ENCODE measurements around the gene SNRNP48. TPM values are rescaled to one million over a fixed set of nuclear protein-coding genes. Genes with fewer than 3 reads are reported as not detected.

SNRNP48 gene
- total and polyA plus RNA-seq, 2 donors (not counting 3 experiments of a cell fraction or from before 2014, with no cell fraction given): 4.2 to 13.2 TPM

DNA sequence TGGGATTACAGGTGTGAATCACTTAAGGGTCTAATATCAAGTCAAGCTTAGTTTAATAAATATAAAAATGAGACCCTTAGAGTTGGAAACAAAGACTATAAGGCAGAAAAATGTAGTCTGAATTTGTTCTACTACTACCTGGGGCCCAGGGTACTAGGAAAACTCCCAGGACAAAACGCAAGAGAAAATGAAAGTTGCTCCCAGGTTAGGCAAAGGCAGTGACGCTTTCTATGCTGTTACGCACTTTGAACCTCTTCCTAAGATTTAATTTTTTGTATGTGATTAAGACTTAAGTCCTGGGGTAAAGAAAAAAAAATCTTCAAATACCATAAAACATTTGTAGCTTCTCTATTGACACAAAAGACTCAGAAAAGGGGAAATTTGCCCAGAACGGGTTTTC is 31.2 kb upstream of the SNRNP48 start:
- Histone ChIP-seq H4K20me1 (replicated peaks; ENCODE audit: control insufficient read depth, extremely low read depth, insufficient read depth, low read length) (no peaks in the 10 kb centered on the region), H3K36me3 (ENCODE audit: control insufficient read depth in 2 of 2, extremely low read depth in 1 of 2, insufficient read depth in 2 of 2, low read length in 2 of 2) (no peaks in the 10 kb centered on the region), H3K9me1 (replicated peaks; ENCODE audit: control insufficient read depth, extremely low read depth, insufficient read depth, low read length) (no peaks in the 10 kb centered on the region), H3K27me3 (ENCODE audit: control insufficient read depth in 2 of 2, insufficient read depth in 2 of 2, low read length in 2 of 2) (peaks cover 2 to 5% of the 10 kb centered on the region in 2 experiments), H3K9me3 (replicated peaks; ENCODE audit: control insufficient read depth, insufficient read depth, low read length) (no peaks in the 10 kb centered on the region), H3K4me2 (ENCODE audit: insufficient read depth, low read length) (no peak overlapping the region), H3K4me3 (replicated peaks in 1 of 3; ENCODE audit: insufficient read depth in 1 of 3, low read depth in 1 of 3, low read length in 3 of 3) (no peak overlapping the region), H3K4me1 (ENCODE audit: control insufficient read depth, extremely low read depth, insufficient read depth, low read length) (no peaks in the 10 kb centered on the region), H2AFZ (ENCODE audit: low read depth, low read length) (no peak overlapping the region), H3K79me2 (ENCODE audit: control insufficient read depth, insufficient read depth, low read length) (no peaks in the 10 kb centered on the region), H3K9ac (replicated peaks; ENCODE audit: extremely low read depth, insufficient read depth, low read length) (no peak overlapping the region), H3K27ac (ENCODE audit: insufficient read depth, low read depth, low read length) (no peak overlapping the region)
- POLR2A ChIA-PET: no interaction called here
- intact Hi-C loops (cut with micrococcal nuclease) (no loop called here), dilution Hi-C loops (cut with MboI; ENCODE audit: extremely low pct_ligation_motif_present, low sequenced_read_pairs) (no loop called here)
- CTCF ChIA-PET: interaction anchor here (1.0 kb wide), 1 partner anchor 9 kb away, joined by 3 read pairs; no protein-coding TSS in a partner anchor
- DNase-seq (ENCODE audit: low read depth, low spot score) (no peak), FAIRE-seq (no peak)
- no TSS peak for BruUV-seq (replicated peaks)
- TF ChIP-seq POLR2A (IDR thresholded peaks at IDR 0.05; ENCODE audit: low read depth, low read length): no peak
- TF ChIP-seq GATA2 (IDR thresholded peaks at IDR 0.05; ENCODE audit: insufficient read depth, insufficient read length, low read depth, low read length): no peak
- no peak for TF ChIP-seq JUN (IDR thresholded peaks at IDR 0.05; ENCODE audit: borderline replicate concordance, insufficient read depth, insufficient read length, low read depth)
- no peak for TF ChIP-seq POLR2AphosphoS5 (IDR thresholded peaks at IDR 0.05; ENCODE audit: insufficient read depth, low read depth, low read length)
- TF ChIP-seq MYC (IDR thresholded peaks at IDR 0.05; ENCODE audit: low read depth, low read length): no peak
- no peak for TF ChIP-seq FOS (IDR thresholded peaks at IDR 0.05; ENCODE audit: borderline replicate concordance, insufficient read depth, low read length)
- TF ChIP-seq EZH2 (IDR thresholded peaks at IDR 0.05; ENCODE audit: borderline replicate concordance, low read depth, low read length, severe bottlenecking): no peak
- TF ChIP-seq, protein P1, sequence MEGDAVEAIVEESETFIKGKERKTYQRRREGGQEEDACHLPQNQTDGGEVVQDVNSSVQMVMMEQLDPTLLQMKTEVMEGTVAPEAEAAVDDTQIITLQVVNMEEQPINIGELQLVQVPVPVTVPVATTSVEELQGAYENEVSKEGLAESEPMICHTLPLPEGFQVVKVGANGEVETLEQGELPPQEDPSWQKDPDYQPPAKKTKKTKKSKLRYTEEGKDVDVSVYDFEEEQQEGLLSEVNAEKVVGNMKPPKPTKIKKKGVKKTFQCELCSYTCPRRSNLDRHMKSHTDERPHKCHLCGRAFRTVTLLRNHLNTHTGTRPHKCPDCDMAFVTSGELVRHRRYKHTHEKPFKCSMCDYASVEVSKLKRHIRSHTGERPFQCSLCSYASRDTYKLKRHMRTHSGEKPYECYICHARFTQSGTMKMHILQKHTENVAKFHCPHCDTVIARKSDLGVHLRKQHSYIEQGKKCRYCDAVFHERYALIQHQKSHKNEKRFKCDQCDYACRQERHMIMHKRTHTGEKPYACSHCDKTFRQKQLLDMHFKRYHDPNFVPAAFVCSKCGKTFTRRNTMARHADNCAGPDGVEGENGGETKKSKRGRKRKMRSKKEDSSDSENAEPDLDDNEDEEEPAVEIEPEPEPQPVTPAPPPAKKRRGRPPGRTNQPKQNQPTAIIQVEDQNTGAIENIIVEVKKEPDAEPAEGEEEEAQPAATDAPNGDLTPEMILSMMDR (IDR thresholded peaks at IDR 0.05; ENCODE audit: extremely low read depth in 1 of 2, insufficient read depth in 1 of 2, low read depth in 1 of 2, low read length in 2 of 2): no peak

Data from endothelial cell of umbilical vein (primary cell).